C4-2B (cell line): ENCODE data around the gene PTGER4.
"Not testable (repeated sequence)": the region's sequence is repeated elsewhere in the genome, so short reads cannot be mapped to it uniquely, and the experiment has no call there.

ENCODE experiments used
- H3K27ac ChIP-seq: fragments of 450-650 bp; 2 replicates; pipeline ENCODE4 v1.5.1; 2017
- ZFX ChIP-seq: fragments of 450-650 bp; IDR thresholded peaks from 2 replicates; pipeline ENCODE4 v1.6.1; 2017
- TF ChIP-seq, protein P1 (sequence below): fragments of 450-650 bp; conservative IDR thresholded peaks from 2 replicates; pipeline ENCODE4 v1.5.1; 2017; ENCODE audit warnings: mild to moderate bottlenecking

PTGER4 gene

GRCh38 chr5:40679913-40680681 lies at the start of gene PTGER4:
Gene PTGER4, plus strand, starts transcription at chr5:40679915. Its CDS starts 1,079 bp downstream, at chr5:40680994.
- H3K27ac ChIP-seq: peak within 1 kb of the TSS; percentile 44
- TF ChIP-seq, protein P1, sequence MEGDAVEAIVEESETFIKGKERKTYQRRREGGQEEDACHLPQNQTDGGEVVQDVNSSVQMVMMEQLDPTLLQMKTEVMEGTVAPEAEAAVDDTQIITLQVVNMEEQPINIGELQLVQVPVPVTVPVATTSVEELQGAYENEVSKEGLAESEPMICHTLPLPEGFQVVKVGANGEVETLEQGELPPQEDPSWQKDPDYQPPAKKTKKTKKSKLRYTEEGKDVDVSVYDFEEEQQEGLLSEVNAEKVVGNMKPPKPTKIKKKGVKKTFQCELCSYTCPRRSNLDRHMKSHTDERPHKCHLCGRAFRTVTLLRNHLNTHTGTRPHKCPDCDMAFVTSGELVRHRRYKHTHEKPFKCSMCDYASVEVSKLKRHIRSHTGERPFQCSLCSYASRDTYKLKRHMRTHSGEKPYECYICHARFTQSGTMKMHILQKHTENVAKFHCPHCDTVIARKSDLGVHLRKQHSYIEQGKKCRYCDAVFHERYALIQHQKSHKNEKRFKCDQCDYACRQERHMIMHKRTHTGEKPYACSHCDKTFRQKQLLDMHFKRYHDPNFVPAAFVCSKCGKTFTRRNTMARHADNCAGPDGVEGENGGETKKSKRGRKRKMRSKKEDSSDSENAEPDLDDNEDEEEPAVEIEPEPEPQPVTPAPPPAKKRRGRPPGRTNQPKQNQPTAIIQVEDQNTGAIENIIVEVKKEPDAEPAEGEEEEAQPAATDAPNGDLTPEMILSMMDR: no peak
- no peak for TF ChIP-seq ZFX

GRCh38 chr5:40630126-40630525 lies 49.6 kb upstream of the PTGER4 start:
- TF ChIP-seq, protein P1: no peak
- no peak for TF ChIP-seq ZFX
- no peak overlapping the region for H3K27ac ChIP-seq

GRCh38 chr5:40631236-40631635 lies 48.5 kb upstream of the PTGER4 start:
- H3K27ac ChIP-seq: no peak overlapping the region
- TF ChIP-seq, protein P1: no peak
- no peak for TF ChIP-seq ZFX

DNA sequence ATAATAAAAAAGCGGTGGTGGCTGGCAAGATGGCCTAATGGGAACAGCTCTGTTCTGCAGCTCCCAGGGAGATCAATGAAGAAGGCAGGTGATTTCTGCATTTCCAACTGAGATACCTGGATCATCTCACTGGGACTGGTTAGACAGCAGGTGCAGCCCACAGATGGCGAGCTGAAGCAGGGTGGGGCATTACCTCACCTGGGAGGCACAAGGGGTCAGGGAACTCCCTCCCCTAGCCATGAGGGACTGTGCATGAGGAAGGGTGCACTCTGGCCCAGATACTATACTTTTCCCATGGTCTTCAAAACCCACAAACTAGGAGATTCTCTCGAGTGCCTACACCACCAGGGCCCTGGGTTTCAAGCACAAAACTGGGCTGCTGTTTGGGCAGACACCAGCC lies 45.6 kb upstream of the PTGER4 start:
- no peak for TF ChIP-seq ZFX
- TF ChIP-seq, protein P1: no peak
- H3K27ac ChIP-seq: no peak overlapping the region

GRCh38 chr5:40634593-40634992 lies 45.1 kb upstream of the PTGER4 start:
- no peak overlapping the region for H3K27ac ChIP-seq
- TF ChIP-seq ZFX: no peak
- TF ChIP-seq, protein P1: no peak

- not testable (repeated sequence) for H3K27ac ChIP-seq
Observed at GRCh38 chr5:40639531-40639930, 40.2 kb upstream of the PTGER4 start.

DNA sequence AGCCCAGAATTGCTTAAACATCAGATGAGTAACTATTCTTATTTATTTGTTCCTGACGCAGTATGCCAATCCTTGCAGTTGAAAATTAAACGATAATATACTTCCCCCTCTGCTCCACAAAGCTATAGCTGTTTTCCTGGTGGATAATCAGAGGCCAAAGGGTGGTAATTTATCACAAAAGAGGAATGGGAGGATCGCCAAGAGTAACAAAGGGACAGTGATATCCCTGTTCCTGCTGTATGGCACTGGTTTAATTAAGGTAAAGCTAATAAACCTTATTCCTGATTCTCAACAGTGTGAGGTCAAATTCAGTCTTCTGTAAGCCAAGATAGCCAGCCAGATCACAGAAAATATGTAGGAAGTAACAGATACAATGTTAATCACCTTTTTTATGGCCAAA lies 33.4 kb upstream of the PTGER4 start:
- no peak for TF ChIP-seq ZFX
- TF ChIP-seq, protein P1: no peak
- H3K27ac ChIP-seq: no peak overlapping the region

- TF ChIP-seq ZFX: no peak
- TF ChIP-seq, protein P1: no peak
- no peak overlapping the region for H3K27ac ChIP-seq
Observed at GRCh38 chr5:40648150-40648549, 31.6 kb upstream of the PTGER4 start.
